KOPT-K1 (cell line): ENCODE data around the gene UNC5B.
"Not testable (repeated sequence)": the region's sequence is repeated elsewhere in the genome, so short reads cannot be mapped to it uniquely, and the experiment has no call there.

Experiments
- H3K27ac ChIP-seq: fragments of 200-600 bp; sonication (generic); 2 replicates; pipeline ENCODE4 v1.5.1; 2016; ENCODE audit warnings: antibody characterized with exemption, mild to moderate bottlenecking, low read depth, low read length; ENCODE audit not compliant: poor library complexity, severe bottlenecking
- H3K36me3 ChIP-seq: fragments of 200-600 bp; sonication (generic); 2 replicates; pipeline ENCODE4 v1.5.1; 2017; ENCODE audit warnings: antibody characterized with exemption, mild to moderate bottlenecking, low read length, moderate library complexity; ENCODE audit not compliant: insufficient read depth
- H3K9me3 ChIP-seq: fragments of 200-600 bp; sonication (generic); 2 replicates; pipeline ENCODE4 v1.5.1; 2017; ENCODE audit warnings: antibody characterized with exemption, low read length, mild to moderate bottlenecking; ENCODE audit not compliant: insufficient read depth, poor library complexity, severe bottlenecking

Gene UNC5B

GRCh38 chr10:71214641-71215559 is 2.5 kb downstream of the UNC5B start:
- H3K9me3 ChIP-seq, result no peaks in the 10 kb centered on the region
- H3K27ac ChIP-seq, result no peak overlapping the region
- H3K36me3 ChIP-seq, result no peaks in the 10 kb centered on the region

DNA sequence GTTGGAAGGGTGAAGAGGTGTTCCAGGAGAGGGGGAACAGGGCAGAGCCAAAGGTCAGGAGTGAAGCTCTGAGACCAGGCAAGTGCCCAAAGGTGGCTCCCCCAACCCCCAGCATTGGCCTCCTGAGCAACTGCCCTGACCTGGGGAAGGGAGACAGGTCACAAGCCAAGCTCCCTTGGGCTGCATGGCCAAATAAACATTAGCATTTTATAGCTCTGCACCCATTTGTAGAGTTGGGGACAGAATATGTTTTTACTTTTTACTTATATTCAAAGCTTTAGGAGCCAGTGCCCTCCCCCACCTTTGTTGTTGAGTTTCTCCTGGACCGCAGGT is 4.0 kb downstream of the UNC5B start:
- H3K27ac ChIP-seq, result no peak overlapping the region
- H3K9me3 ChIP-seq, result no peaks in the 10 kb centered on the region
- no peaks in the 10 kb centered on the region for H3K36me3 ChIP-seq

DNA sequence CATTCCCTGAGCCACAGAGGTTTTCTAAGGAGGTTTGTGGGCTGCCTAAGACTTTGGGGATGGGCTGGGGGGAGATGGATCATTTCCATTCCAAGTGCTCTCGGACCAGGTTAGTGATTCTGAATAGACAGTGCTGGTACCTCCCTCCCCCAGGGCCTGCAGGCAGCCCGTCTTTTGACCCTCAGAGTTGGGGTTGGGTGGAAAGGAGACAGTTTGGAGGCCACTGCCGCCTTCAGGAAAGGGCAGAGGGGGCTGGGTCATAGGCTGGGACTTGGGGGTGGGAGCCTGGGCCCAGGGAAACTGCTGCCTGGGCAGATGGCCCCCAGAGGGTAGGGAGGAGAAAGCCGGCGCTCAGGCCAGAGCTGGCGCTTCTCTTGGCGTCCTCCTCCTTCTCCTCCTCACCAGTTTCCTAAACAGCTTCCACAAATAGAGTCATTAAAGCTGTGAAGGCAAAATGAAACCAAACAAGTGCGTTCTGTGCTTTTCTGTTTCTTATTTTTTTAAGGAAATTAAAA is 4.4 kb downstream of the UNC5B start:
- Histone ChIP-seq H3K9me3 (no peaks in the 10 kb centered on the region), H3K27ac (no peak overlapping the region), H3K36me3 (no peaks in the 10 kb centered on the region)

DNA sequence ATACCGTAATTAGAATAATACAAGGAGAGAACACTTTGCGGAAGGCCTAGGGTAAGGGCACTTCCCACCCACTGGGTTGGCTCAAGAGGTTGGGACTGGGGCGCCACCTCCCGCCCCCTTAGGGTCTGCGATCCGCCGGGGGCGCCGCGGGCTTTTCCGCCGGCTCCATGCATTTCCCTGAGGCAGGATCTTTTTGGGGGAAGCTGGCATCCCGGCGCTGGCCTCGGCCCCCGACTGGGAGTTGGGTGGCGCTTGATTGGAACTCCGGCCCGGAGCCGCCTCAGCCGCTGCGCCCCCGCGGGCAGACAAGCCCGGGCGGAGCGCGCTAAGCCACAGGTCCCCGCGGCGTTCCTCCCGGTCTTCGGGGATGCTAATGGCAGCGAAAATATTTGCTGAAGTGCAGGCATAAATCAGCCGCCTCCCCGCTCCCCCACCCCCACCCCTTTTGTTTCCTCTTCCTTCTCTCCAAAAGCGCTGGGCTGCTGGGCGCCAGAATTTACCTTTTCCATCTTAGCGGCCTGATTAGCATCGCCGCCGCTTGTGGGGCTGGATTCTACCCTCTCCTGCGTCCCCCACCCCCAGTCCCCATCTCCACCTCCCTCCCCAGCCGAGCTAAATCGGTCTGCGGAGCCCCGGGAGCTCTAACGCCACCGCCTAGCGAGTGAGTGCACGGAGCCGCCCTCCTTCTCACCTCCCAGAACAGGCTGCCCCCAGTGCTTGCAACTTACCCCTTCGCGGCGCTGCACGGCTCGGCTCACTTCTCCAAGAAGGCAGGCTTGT is 5.1 kb downstream of the UNC5B start:
- Histone ChIP-seq H3K9me3 (no peaks in the 10 kb centered on the region), H3K27ac (no peak overlapping the region), H3K36me3 (no peaks in the 10 kb centered on the region)

DNA sequence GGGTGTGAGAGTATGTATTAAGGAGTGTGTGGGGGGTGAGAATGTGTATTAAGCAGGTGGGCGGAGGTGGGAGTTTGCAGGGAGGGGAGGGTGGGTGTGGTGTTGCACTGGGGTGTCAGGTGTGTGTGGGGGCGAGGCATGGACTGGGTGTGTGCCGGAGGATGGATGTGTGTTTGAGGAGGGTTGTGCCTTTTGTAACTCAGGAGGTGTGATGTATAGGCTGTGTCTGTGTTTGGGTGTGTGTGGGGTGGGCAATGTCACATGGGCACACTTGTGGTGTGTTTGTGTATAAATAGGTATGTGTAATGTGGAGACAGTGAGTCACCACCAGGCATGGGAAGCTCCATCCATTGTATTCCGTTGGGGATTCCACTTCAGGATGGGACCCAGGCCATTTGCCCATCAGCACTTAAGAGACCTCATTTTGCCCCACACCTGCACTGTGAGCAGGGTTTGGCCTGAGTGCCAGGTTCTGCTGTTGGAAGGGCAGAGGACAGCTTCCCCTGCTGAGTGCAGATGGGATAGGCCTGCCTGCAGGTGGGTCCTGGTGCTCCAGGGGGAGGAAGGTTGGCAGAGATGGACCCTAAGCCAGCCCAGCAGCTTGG is 5.8 kb downstream of the UNC5B start:
- no peaks in the 10 kb centered on the region for H3K9me3 ChIP-seq
- no peaks in the 10 kb centered on the region for H3K36me3 ChIP-seq
- no peak overlapping the region for H3K27ac ChIP-seq

GRCh38 chr10:71218651-71219050 is 6.3 kb downstream of the UNC5B start:
- H3K27ac ChIP-seq, result no peak overlapping the region
- H3K36me3 ChIP-seq, result no peaks in the 10 kb centered on the region

DNA sequence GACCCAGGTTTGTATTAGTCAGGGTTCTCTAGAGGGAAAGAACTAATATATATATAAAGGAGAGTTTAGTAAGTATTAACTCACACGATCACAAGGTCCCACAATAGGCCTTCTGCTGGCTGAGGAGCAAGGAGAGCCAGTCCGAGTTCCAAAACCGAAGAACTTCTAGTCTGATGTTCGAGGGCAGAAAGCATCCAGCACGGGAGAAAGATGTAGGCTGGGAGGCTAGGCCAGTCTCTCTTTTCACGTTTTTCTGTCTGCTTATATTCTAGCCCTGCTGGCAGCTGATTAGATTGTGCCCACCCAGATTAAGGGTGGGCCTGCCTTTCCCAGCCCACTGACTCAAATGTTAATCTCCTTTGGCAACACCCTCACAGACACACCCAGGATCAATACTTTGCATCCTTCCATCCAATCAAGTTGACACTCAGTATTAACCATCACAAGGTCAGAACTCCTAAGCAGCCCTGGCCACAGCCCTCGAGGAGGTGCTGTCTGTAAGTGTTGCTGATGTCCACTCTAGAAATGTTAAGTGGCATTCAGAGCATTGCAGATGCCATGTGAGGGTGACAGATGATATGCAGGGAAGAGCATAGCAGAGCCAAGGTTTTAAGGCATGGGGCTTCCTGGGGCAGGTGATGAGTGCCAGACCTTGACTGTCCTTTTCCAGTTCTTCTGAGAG is 7.0 kb downstream of the UNC5B start:
- not testable (repeated sequence) for H3K27ac ChIP-seq, H3K36me3 ChIP-seq, H3K9me3 ChIP-seq

More at GRCh38 chr10:71218651-71219050, 6.3 kb downstream of the UNC5B start:
- H3K9me3 ChIP-seq, result no peaks in the 10 kb centered on the region

DNA sequence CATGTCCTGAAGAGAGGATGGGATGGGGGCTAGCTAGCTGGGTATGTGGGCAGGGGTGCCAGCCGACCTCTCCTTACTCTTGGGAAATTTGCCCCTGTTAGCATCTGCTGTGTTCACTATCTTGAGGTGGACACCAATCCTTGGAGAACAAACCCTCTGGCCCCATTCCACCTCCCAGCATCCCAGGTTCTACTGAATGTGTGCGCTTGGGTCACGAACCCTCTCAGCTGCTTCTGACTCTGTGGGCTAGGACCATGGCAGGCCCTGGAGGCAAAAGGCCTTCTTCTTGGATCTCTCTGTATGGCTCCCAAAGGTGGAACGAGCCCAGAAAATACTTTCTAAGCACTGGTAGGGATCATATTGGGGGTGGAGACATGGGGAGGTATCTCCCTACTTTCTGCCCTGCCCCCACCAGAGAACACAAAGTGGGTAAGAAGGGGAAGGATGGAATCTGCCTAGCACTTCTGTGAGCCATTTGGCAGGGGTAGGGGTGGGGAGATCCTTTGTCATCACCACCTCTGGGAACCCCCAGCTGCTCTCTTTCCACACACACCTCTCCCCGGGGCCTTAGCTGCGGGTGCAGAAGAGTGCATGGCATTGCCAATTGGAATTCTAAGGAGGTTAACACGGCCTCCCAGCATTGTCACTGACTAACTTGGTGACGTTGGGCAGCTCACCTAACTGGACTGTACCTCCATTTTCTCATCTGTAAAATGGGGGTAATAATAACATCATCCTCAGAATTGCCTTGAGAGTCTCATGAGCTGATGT is 7.7 kb downstream of the UNC5B start:
- no peaks in the 10 kb centered on the region for H3K36me3 ChIP-seq
- H3K27ac ChIP-seq, result no peak overlapping the region
- no peaks in the 10 kb centered on the region for H3K9me3 ChIP-seq

- no peaks in the 10 kb centered on the region for H3K9me3 ChIP-seq
- H3K27ac ChIP-seq, result no peak overlapping the region
- no peaks in the 10 kb centered on the region for H3K36me3 ChIP-seq
Observed at GRCh38 chr10:71220689-71221540, 8.5 kb downstream of the UNC5B start.

DNA sequence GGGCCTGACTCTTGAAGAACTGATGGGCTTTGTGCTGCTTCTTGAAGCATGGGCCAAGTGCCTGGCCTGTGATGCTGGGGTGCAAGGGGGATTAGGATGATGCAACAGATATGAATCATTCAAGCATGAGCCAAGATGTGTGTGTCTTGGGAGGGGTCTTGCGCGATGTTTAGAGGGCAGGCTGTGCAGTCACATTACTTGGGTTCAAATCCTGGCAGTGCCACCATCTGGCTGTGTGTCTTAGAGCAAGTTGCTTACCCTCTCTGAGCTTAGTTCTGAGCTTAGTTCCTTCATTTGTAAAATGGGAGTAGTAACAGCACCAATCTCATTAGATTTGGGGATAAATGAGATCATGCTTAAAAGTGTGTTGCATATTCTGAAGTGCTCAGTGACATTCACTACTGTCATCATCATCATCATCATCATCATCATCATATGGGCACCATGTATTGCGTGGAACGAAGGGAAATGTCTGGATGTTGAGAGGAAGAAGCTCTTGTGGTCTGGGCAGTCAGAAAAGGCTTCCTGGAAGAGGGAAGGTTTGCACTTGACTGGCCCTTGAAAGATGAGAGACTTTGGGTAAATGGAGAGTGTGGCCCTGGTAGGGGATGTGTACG is 9.3 kb downstream of the UNC5B start:
- Histone ChIP-seq H3K9me3 (no peaks in the 10 kb centered on the region), H3K27ac (no peak overlapping the region), H3K36me3 (no peaks in the 10 kb centered on the region)

DNA sequence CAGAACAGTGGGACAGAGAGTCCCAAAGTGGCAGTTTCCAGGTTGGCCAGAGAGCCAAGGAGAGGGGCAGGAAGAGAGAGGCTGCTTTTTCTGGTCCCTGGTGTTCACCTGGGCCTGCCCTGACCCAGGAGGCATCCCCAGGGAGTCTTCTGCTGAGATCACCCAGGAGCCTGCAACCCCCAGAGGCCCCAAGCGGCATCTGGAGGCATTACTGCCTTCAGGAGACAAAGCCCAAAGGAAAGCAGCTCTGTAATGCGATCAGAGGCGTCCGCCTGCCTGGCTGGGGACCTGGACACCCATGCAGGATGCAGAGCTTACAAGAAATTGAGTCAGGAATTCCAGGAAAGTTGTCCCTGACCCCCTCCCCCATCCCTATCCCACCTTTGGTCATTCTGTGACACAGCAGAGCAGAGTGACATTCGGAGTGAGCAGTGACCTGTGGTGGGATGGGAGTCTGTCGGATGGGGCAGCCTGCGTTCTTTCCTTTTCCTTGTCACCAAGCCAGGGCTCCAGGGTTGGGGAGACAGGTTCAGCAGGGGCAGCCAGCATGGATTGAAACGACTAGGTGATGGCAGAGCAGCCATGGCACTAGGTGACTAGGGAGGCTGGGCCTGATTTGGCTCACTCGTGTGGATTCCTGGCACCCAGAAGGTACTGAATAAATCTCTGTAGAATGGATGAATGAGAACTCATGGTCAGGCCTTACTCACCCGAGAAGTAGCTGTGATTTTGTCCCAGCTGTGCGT is 10.4 kb downstream of the UNC5B start:
- H3K27ac ChIP-seq, result no peak overlapping the region
- H3K36me3 ChIP-seq, result no peaks in the 10 kb centered on the region
- no peaks in the 10 kb centered on the region for H3K9me3 ChIP-seq

- Histone ChIP-seq H3K9me3 (no peaks in the 10 kb centered on the region), H3K36me3 (no peaks in the 10 kb centered on the region), H3K27ac (no peak overlapping the region)
Observed at GRCh38 chr10:71223347-71224058, 11.1 kb downstream of the UNC5B start.
